NCI-H1417 treated with DMSO at 0.1 percent for 48 hours (cell line): ENCODE data around the gene ERMP1.
"Not testable (repeated sequence)": the region's sequence is repeated elsewhere in the genome, so short reads cannot be mapped to it uniquely, and the experiment has no call there.

Source experiments
- DNase-seq: peaks from one replicate; lab custom pipeline; 2025; lab: John Stamatoyannopoulos, UW

ERMP1 gene

GRCh38 chr9:5819174-5819573 lies 13.7 kb downstream of the ERMP1 start:
- no peak for DNase-seq

- no peak for DNase-seq
Observed at GRCh38 chr9:5818424-5819142, 14.3 kb downstream of the ERMP1 start.

GRCh38 chr9:5817862-5818261 lies 15.1 kb downstream of the ERMP1 start:
- DNase-seq = no peak

GRCh38 chr9:5815461-5815860 lies 17.5 kb downstream of the ERMP1 start:
- no peak for DNase-seq

GRCh38 chr9:5813824-5814223 lies 19.1 kb downstream of the ERMP1 start:
- DNase-seq = no peak

GRCh38 chr9:5811751-5812150 lies 21.2 kb downstream of the ERMP1 start:
- DNase-seq = no peak

- DNase-seq = no peak
Observed at GRCh38 chr9:5805478-5805877, 27.4 kb downstream of the ERMP1 start.

- DNase-seq = no peak
Observed at GRCh38 chr9:5801739-5802113, 31.2 kb downstream of the ERMP1 start.

GRCh38 chr9:5800969-5801738 lies 31.8 kb downstream of the ERMP1 start:
- no peak for DNase-seq

GRCh38 chr9:5800378-5800777 lies 32.5 kb downstream of the ERMP1 start:
- DNase-seq = not testable (repeated sequence)

- DNase-seq = no peak
Observed at GRCh38 chr9:5799314-5799713, 33.6 kb downstream of the ERMP1 start.

GRCh38 chr9:5798581-5798980 lies 34.3 kb downstream of the ERMP1 start:
- no peak for DNase-seq

GRCh38 chr9:5796298-5796697 lies 36.6 kb downstream of the ERMP1 start:
- no peak for DNase-seq

GRCh38 chr9:5793812-5794211 lies 39.1 kb downstream of the ERMP1 start:
- DNase-seq = no peak

GRCh38 chr9:5791870-5792269 lies 41.0 kb downstream of the ERMP1 start:
- no peak for DNase-seq

GRCh38 chr9:5790923-5791322 lies 42.0 kb downstream of the ERMP1 start:
- DNase-seq = no peak

- no peak for DNase-seq
Observed at GRCh38 chr9:5789489-5789888, 43.4 kb downstream of the ERMP1 start.

- DNase-seq = no peak
Observed at GRCh38 chr9:5787759-5788302, 45.1 kb downstream of the ERMP1 start.

- DNase-seq = no peak
Observed at GRCh38 chr9:5787220-5787619, 45.7 kb downstream of the ERMP1 start.

GRCh38 chr9:5786370-5787127 lies 46.4 kb downstream of the ERMP1 start:
- no peak for DNase-seq

- DNase-seq = no peak
Observed at GRCh38 chr9:5784526-5785315, 48.2 kb downstream of the ERMP1 start.

GRCh38 chr9:5783982-5784381 lies 48.9 kb downstream of the ERMP1 start:
- no peak for DNase-seq
